Adrenal gland (tissue), 19 donors: ENCODE data around the gene MAGEE2. TPM values are rescaled to one million over a fixed set of nuclear protein-coding genes. Genes with fewer than 3 reads are reported as not detected.
"Not testable (repeated sequence)": the region's sequence is repeated elsewhere in the genome, so short reads cannot be mapped to it uniquely, and the experiment has no call there.

Experiments
- DNase-seq, 7 donors: peaks; one replicate each; pipeline ENCODE4 v3.0.0-alpha.2; 2019 to 2020
- H3K27ac ChIP-seq, 5 donors: fragments of 200-600 bp; sonication (generic) in 4 of 5; 1 replicate in 3 of 5; 2 replicates in 2 of 5; pipeline versions ENCODE4 v1.5.1 to v1.8.0; 2016 to 2020; ENCODE audit warnings: mild to moderate bottlenecking in 1 of 5
- H3K27me3 ChIP-seq: fragments of 200-600 bp; 2 replicates; pipeline ENCODE4 v1.8.0; 2021
- H3K36me3 ChIP-seq, 2 donors: fragments of 200-600 bp; replicated peaks in 1 of 2; 1 replicate in 1 of 2; 2 replicates in 1 of 2; pipeline versions ENCODE4 v1.5.1 to v1.8.0; 2018 to 2022
- H3K4me1 ChIP-seq, 2 donors: fragments of 200-600 bp; replicated peaks in 1 of 2; 1 replicate in 1 of 2; 2 replicates in 1 of 2; pipeline versions ENCODE4 v1.5.1 to v1.8.0; 2018 to 2021
- H3K4me3 ChIP-seq, 4 donors: fragments of 200-600 bp; sonication (generic) in 3 of 4; one replicate each; pipeline ENCODE4 v1.5.1; 2016 to 2018
- H3K9me3 ChIP-seq, 3 donors: fragments of 200-600 bp; sonication (generic) in 1 of 3; replicated peaks in 1 of 3; 1 replicate in 2 of 3; 2 replicates in 1 of 3; pipeline versions ENCODE4 v1.5.1 to v1.8.0; 2016 to 2021
- CTCF ChIP-seq, 6 experiments: fragments of 450-650 bp in 4 of 6; fragments of 200-600 bp in 2 of 6; sonication (generic) in 1 of 6; IDR thresholded peaks; 1 replicate in 5 of 6; 2 replicates in 1 of 6; pipeline versions ENCODE4 v1.5.1 to v1.8.0; 2016 to 2021; ENCODE audit warnings: antibody characterized with exemption in 6 of 6, mild to moderate bottlenecking in 2 of 6, moderate library complexity in 1 of 6
- POLR2A ChIP-seq, 2 donors: fragments of 450-650 bp; IDR thresholded peaks; one replicate each; pipeline ENCODE4 v1.6.1; 2017; ENCODE audit warnings: antibody characterized with exemption in 2 of 2, mild to moderate bottlenecking in 2 of 2, moderate library complexity in 1 of 2
- WGBS, 4 donors: extraction: QIAGEN DNeasy Blood & Tissue Kit in 2 of 4; methylation state at CpG; one replicate each; pipeline versions ENCODE4 v1.1.5 to v1.1.7; 2013 to 2017; 5-methylcytosine and 5-hydroxymethylcytosine counted together
- intact Hi-C, 2 donors: fragments of 100-400 bp; cut with DNase I; formaldehyde crosslinking; loops; one replicate each; pipeline versions ENCODE4 v1.14.1 to v1.15.0; 2022 to 2023
- long read RNA-seq, 10 donors: library from polyadenylated mRNA in 3 of 10; unstranded in 2 of 10; stranded (forward) in 1 of 10; transcript quantifications; one replicate each; pipeline ENCODE4 v2.0.0 and lab custom pipeline, GENCODE V29; 2021 to 2026
- polyA plus RNA-seq, 3 donors: library from polyadenylated mRNA; stranded (reverse); fragments of 200-250 nt in 2 of 3; fragments of 350-450 nt in 1 of 3; fragmentation: Illumina TruSeq in 1 of 3; extraction: RNeasy Lipid Tissue Mini Kit (QIAGEN cat#74804) in 1 of 3; gene quantifications; one replicate each; pipeline ENCODE4 v1.2.3, GENCODE V29; 2013 to 2014
- total RNA-seq, 9 donors: library from RNA; depleted of rRNA in 4 of 9; stranded (reverse); fragments of >200 nt in 4 of 9; fragments of 120-200 nt in 1 of 9; fragmentation: NEBNext Ultra II Directional in 1 of 9; extraction: Animal tissue kit (Norgen Biotek cat#: 25700) in 1 of 9; gene quantifications; one replicate each; pipeline versions ENCODE4 v1.1.0 to v1.2.4, GENCODE V29; 2013 to 2023
- donor health status: healthy with polysubstance abuse.
- donor health status: Bipolar disorder and iron deficiency.
- donor health status: DM: yes; HTN: yes; CAD: no.
- donor health status: DM: no; HTN: no; CAD: no.
- donor health status: DM: no; HTN: no; CAD: no.
- donor health status: DM: yes; HTN: yes; CAD: no.

MAGEE2 gene
- total RNA-seq (under 1 TPM in 7 of 9 donors, not detected in 2; 0.11 to 0.67 (median 0.28) TPM), polyA plus RNA-seq (under 1 TPM; 0.07 to 0.60 (median 0.16) TPM)
- long read RNA-seq, donor 1: 0 reads
- long read RNA-seq, donor 2: 0 reads
- long read RNA-seq, donor 3: 0 reads
- long read RNA-seq, donor 4: 0 reads
- long read RNA-seq, donor 5, partial matches to known transcripts: 0 of 1 reads
- long read RNA-seq, donor 5, other reads (novel, unspliced or antisense): 0 of 1 reads
- long read RNA-seq, donor 6, partial matches to known transcripts: 0 of 2 reads
- long read RNA-seq, donor 6, other reads (novel, unspliced or antisense): 0 of 2 reads
- long read RNA-seq, donor 7: 0 reads
- long read RNA-seq, donor 8: 0 reads
- long read RNA-seq, donor 9: 0 reads
- long read RNA-seq, donor 10: 0 reads

GRCh38 chrX:75784680-75785491 is at the start of gene MAGEE2:
Gene MAGEE2, minus strand, starts transcription at chrX:75785254. Its CDS starts 203 bp downstream, at chrX:75785051.
- Histone ChIP-seq H3K36me3 (no peaks in the 10 kb centered on the region), H3K4me1 (no peaks in the 10 kb centered on the region), H3K9me3 (peaks cover 0 to under 1% (median 0%) of the 10 kb centered on the region in 3 donors), H3K4me3 (peak within 1 kb of the TSS in 1 of 4 donors; percentile 19), H3K27ac (no peak within 1 kb of the TSS), H3K27me3 (peaks cover 7% of the 10 kb centered on the region)
- intact Hi-C loops: no loop called here
- peak in 3 of 7 donors; percentile 1 to 53 (median 23) for DNase-seq
- WGBS, 4 donors: 16 to 68% (median 28%) methylated on average over 8 to 36 of the region's 36 CpGs
- no peak for TF ChIP-seq CTCF (IDR thresholded peaks at IDR 0.05)
- no peak for TF ChIP-seq POLR2A (IDR thresholded peaks at IDR 0.05)

GRCh38 chrX:75786290-75786689 is 1.2 kb upstream of the MAGEE2 start:
- intact Hi-C loops: no loop called here

GRCh38 chrX:75781611-75782010 is 3.4 kb downstream of the MAGEE2 start:
- no peaks in the 10 kb centered on the region for H3K9me3 ChIP-seq
- peak in 1 of 7 donors; percentile 65 for DNase-seq
- H3K4me1 ChIP-seq: no peaks in the 10 kb centered on the region
- peaks cover 12% of the 10 kb centered on the region for H3K27me3 ChIP-seq
- TF ChIP-seq POLR2A (IDR thresholded peaks at IDR 0.05): no peak
- TF ChIP-seq CTCF (IDR thresholded peaks at IDR 0.05): no peak
- no peaks in the 10 kb centered on the region for H3K36me3 ChIP-seq
- intact Hi-C loops: no loop called here
- 30 to 41% (median 35%) methylated on average over 3 to 15 of the region's 15 CpGs for WGBS, 4 donors
- H3K27ac ChIP-seq: no peak overlapping the region
- H3K4me3 ChIP-seq: no peak overlapping the region

More at GRCh38 chrX:75786290-75786689, 1.2 kb upstream of the MAGEE2 start:
- Histone ChIP-seq H3K9me3 (peaks cover 0 to 4% (median 0%) of the 10 kb centered on the region in 3 donors), H3K36me3 (no peaks in the 10 kb centered on the region), H3K27me3 (peaks cover 12% of the 10 kb centered on the region), H3K4me3 (no peak overlapping the region), H3K4me1 (no peaks in the 10 kb centered on the region), H3K27ac (no peak overlapping the region)
- TF ChIP-seq CTCF (IDR thresholded peaks at IDR 0.05) (no peak), POLR2A (IDR thresholded peaks at IDR 0.05) (no peak)
- DNase-seq: no peak
- WGBS, 4 donors: 69 to 92% (median 85%) methylated on average over 5 of the region's 5 CpGs

GRCh38 chrX:75768063-75768462 is 17.0 kb downstream of the MAGEE2 start:
- H3K4me1 ChIP-seq, H3K27me3 ChIP-seq, H3K27ac ChIP-seq, H3K36me3 ChIP-seq, DNase-seq, intact Hi-C loops, H3K4me3 ChIP-seq, H3K9me3 ChIP-seq: not testable (repeated sequence)
- WGBS, 4 donors: 81 to 87% (median 84%) methylated on average over 4 to 5 of the region's 5 CpGs
